Left ventricle myocardium inferior (tissue), 1 donor: ENCODE results near the gene RPS6KA4. TPM values are rescaled to one million over a fixed set of nuclear protein-coding genes. Genes with fewer than 3 reads are reported as not detected.
"Not testable (repeated sequence)": the region's sequence is repeated elsewhere in the genome, so short reads cannot be mapped to it uniquely, and the experiment has no call there.

Experiments used
- DNase-seq: peaks from one replicate; pipeline ENCODE4 v3.0.0-alpha.2; 2020
- H3K27ac ChIP-seq: fragments of 200-600 bp; replicated peaks from 2 replicates; pipeline ENCODE4 v1.8.0; 2021
- H3K27me3 ChIP-seq: fragments of 200-600 bp; 2 replicates; pipeline ENCODE4 v1.8.0; 2021; ENCODE audit warnings: low read depth
- H3K36me3 ChIP-seq: fragments of 200-600 bp; 2 replicates; pipeline ENCODE4 v1.8.0; 2021
- H3K4me1 ChIP-seq: fragments of 200-600 bp; 2 replicates; pipeline ENCODE4 v1.8.0; 2021
- H3K4me3 ChIP-seq: fragments of 200-600 bp; 2 replicates; pipeline ENCODE4 v1.8.0; 2021; ENCODE audit warnings: mild to moderate bottlenecking, moderate library complexity
- H3K9me3 ChIP-seq: fragments of 200-600 bp; replicated peaks from 2 replicates; pipeline ENCODE4 v1.8.0; 2021
- intact Hi-C: fragments of 100-400 bp; cut with micrococcal nuclease; formaldehyde crosslinking; loops from one replicate; pipeline ENCODE4 v1.11.0; 2022
- total RNA-seq: library from RNA; stranded (reverse); fragmentation: NEBNext Ultra II Directional; extraction: Animal tissue kit (Norgen Biotek cat#: 25700); gene quantifications from one replicate; pipeline ENCODE4 v1.2.1, GENCODE V29; 2021
- TF ChIP-seq, protein P1 (sequence below): fragments of 200-600 bp; IDR thresholded peaks from 2 replicates; pipeline ENCODE4 v1.8.0; 2021; ENCODE audit warnings: antibody characterized with exemption, mild to moderate bottlenecking, borderline replicate concordance
- donor health status: DM: no; HTN: yes; CAD: no; lungs with severe emphysema.

Gene RPS6KA4
- total RNA-seq, 1 donor from 2014 or later: 16.8 TPM

DNA sequence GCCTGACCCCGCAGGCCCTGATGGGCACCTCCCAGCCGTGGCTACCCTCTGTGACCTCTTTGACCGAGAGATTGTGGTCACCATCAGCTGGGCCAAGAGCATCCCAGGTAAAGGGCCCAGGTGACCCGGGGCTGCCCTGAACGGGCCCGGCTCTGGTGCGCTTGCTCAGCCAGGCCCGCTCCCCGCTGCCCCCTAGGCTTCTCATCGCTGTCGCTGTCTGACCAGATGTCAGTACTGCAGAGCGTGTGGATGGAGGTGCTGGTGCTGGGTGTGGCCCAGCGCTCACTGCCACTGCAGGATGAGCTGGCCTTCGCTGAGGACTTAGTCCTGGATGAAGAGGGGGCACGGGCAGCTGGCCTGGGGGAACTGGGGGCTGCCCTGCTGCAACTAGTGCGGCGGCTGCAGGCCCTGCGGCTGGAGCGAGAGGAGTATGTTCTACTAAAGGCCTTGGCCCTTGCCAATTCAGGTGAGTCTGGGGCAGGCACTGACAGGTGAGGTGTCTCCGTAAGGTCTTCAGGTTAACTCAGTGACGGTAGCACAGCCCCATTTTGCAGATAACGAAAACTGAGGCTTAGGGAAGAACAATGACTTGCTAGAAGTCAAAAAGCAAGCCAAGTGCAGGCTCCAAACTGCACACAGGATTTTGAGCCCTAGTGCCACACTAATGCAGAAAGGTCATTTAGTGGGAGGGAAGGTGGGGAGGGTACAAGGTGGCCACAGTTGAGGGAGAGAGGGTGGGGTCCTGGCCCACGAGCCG is 44.0 kb upstream of the RPS6KA4 start:
- H3K9me3 ChIP-seq: no peaks in the 10 kb centered on the region
- DNase-seq: no peak
- H3K27me3 ChIP-seq: no peaks in the 10 kb centered on the region
- no peak overlapping the region for H3K4me3 ChIP-seq
- TF ChIP-seq, protein P1, sequence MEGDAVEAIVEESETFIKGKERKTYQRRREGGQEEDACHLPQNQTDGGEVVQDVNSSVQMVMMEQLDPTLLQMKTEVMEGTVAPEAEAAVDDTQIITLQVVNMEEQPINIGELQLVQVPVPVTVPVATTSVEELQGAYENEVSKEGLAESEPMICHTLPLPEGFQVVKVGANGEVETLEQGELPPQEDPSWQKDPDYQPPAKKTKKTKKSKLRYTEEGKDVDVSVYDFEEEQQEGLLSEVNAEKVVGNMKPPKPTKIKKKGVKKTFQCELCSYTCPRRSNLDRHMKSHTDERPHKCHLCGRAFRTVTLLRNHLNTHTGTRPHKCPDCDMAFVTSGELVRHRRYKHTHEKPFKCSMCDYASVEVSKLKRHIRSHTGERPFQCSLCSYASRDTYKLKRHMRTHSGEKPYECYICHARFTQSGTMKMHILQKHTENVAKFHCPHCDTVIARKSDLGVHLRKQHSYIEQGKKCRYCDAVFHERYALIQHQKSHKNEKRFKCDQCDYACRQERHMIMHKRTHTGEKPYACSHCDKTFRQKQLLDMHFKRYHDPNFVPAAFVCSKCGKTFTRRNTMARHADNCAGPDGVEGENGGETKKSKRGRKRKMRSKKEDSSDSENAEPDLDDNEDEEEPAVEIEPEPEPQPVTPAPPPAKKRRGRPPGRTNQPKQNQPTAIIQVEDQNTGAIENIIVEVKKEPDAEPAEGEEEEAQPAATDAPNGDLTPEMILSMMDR: no peak
- intact Hi-C loops: no loop called here
- H3K4me1 ChIP-seq: peaks cover 79% of the 10 kb centered on the region
- H3K27ac ChIP-seq: peak overlapping the region; percentile 64
- peaks cover 29% of the 10 kb centered on the region for H3K36me3 ChIP-seq

DNA sequence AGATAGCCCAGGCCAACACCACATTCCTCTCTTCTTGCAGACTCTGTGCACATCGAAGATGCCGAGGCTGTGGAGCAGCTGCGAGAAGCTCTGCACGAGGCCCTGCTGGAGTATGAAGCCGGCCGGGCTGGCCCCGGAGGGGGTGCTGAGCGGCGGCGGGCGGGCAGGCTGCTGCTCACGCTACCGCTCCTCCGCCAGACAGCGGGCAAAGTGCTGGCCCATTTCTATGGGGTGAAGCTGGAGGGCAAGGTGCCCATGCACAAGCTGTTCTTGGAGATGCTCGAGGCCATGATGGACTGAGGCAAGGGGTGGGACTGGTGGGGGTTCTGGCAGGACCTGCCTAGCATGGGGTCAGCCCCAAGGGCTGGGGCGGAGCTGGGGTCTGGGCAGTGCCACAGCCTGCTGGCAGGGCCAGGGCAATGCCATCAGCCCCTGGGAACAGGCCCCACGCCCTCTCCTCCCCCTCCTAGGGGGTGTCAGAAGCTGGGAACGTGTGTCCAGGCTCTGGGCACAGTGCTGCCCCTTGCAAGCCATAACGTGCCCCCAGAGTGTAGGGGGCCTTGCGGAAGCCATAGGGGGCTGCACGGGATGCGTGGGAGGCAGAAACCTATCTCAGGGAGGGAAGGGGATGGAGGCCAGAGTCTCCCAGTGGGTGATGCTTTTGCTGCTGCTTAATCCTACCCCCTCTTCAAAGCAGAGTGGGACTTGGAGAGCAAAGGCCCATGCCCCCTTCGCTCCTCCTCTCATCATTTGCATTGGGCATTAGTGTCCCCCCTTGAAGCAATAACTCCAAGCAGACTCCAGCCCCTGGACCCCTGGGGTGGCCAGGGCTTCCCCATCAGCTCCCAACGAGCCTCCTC is 43.1 kb upstream of the RPS6KA4 start:
- H3K4me1 ChIP-seq: peaks cover 74% of the 10 kb centered on the region
- H3K9me3 ChIP-seq, H3K27me3 ChIP-seq, intact Hi-C loops, DNase-seq: not testable (repeated sequence)
- H3K36me3 ChIP-seq: peaks cover 31% of the 10 kb centered on the region
- peak overlapping the region; percentile 82 for H3K4me3 ChIP-seq
- peak overlapping the region; percentile 100 for H3K27ac ChIP-seq

DNA sequence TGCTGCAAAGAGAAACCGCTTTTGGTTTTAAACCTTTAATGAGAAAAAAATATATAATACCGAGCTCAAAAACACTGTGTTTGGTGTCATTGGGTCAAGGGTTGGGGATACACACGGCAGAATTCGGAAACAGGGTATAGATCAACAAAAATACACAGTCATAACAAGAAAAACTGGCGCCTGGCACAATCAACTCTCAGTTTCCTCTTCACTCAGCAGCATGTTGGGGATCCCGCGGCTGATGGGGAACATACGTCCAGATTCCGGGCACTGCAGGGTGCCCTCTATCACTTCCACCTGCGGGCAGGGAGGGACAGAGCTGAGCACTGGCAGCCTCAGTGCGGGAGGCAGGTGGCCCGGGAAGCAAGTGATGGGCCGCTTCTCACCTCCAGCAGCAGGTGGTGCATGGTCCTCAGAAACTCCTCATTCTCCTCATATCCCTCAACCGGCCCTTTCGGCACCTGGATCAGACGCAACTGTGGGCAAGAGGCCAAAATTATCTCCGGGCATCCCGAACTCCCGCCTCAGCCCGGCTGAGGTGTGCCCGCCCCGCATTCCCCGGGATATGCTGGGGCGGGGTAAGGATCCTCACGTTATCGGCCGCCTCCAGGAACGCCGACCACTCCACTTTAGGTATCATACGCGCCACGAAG is 42.2 kb upstream of the RPS6KA4 start:
- Histone ChIP-seq H3K4me3 (peak overlapping the region; percentile 82), H3K27me3 (no peaks in the 10 kb centered on the region), H3K9me3 (no peaks in the 10 kb centered on the region), H3K4me1 (peaks cover 72% of the 10 kb centered on the region), H3K36me3 (peaks cover 30% of the 10 kb centered on the region), H3K27ac (peak overlapping the region; percentile 100)
- TF ChIP-seq, protein P1: no peak
- intact Hi-C loops: no loop called here
- DNase-seq: no peak

DNA sequence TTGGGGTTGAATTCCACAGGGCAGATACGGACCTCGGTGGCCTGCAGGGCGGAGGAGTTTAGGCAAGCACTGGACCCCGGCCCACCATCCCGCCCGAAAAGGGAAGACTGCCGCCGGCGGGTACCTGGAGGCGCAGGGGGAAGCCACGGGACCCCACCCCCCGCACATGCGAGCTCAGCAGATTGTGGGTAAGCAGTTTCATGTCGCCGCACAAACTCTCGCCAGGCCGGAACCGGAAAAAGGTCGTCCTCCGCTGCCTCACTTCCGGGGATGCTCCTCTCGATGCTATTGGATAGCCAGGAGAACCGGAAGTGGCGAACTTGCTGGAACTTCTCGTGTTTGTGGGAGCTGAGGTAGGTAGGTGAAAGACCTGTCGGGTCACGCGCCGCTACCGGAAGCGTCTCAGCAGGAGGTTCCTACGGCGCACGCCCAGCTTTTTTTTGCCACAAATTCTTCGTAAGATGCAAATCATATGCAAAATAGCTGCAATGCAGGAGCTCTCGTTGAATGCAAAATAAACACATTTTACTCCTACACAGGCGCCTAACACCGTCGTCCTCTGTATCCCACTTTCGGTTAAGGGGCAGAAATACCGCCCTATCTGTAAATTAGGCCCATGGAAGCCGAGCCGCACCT is 41.5 kb upstream of the RPS6KA4 start, which contains the start of gene TRMT112:
Gene TRMT112 (minus strand): TSS at position 235 of the 636 bp plus-strand sequence. CDS start 33 bp downstream, at position 202.
- TF ChIP-seq, protein P1: no peak
- no peaks in the 10 kb centered on the region for H3K9me3 ChIP-seq
- peak within 1 kb of the TSS; percentile 100 for H3K27ac ChIP-seq
- peak; percentile 94 for DNase-seq
- H3K27me3 ChIP-seq: no peaks in the 10 kb centered on the region
- H3K36me3 ChIP-seq: peaks cover 34% of the 10 kb centered on the region
- peak within 1 kb of the TSS; percentile 82 for H3K4me3 ChIP-seq
- H3K4me1 ChIP-seq: peaks cover 69% of the 10 kb centered on the region
- intact Hi-C loops: no loop called here

DNA sequence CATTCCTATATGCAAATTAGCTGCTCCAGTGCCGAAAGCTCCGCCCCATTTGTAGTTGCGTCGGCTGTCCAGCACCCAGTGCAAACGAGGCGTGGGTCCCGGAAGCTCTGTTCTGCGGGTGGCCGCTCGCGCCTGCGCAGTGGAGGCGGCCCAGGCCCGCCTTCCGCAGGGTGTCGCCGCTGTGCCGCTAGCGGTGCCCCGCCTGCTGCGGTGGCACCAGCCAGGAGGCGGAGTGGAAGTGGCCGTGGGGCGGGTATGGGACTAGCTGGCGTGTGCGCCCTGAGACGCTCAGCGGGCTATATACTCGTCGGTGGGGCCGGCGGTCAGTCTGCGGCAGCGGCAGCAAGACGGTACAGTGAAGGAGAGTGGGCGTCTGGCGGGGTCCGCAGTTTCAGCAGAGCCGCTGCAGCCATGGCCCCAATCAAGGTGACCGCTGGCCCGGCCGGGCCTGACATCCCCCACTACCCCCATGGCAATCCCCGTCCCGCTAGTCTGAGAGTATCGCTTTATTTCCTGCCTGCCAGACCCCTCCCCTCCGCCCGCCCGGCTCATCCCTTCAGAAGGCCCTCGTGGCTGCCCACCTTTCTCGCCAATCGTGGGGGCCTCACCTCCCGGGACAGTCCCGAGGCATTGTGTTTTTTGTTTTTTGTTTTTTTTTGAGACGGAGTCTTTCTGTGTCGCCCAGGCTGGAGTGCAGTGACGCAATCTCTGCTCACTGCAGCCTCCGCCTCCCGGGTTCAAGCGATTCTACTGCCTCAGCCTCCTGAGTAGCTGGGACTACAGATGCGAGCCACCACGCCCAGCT is 40.8 kb upstream of the RPS6KA4 start, which contains the start of gene PRDX5:
Gene PRDX5 (plus strand): TSS at position 161 of the 805 bp plus-strand sequence. CDS start 95 bp downstream, at position 256.
- H3K4me1 ChIP-seq: peaks cover 61% of the 10 kb centered on the region
- H3K27me3 ChIP-seq: no peaks in the 10 kb centered on the region
- H3K4me3 ChIP-seq: peak within 1 kb of the TSS; percentile 82
- no peaks in the 10 kb centered on the region for H3K9me3 ChIP-seq
- intact Hi-C loops: no loop called here
- DNase-seq: peak; percentile 96
- peaks cover 38% of the 10 kb centered on the region for H3K36me3 ChIP-seq
- H3K27ac ChIP-seq: peak within 1 kb of the TSS; percentile 100
- TF ChIP-seq, protein P1: peak; percentile 53
